ENCODE data around the gene ADARB1.

ADARB1 gene

GRCh38 chr21:45154511-45155508 is 80.4 kb downstream of the ADARB1 start:
- peak in 1 of 2 experiments; percentile 21 for DNase-seq

GRCh38 chr21:45155910-45156309 is 81.5 kb downstream of the ADARB1 start:
- no peak for DNase-seq

- no peak for DNase-seq
Observed at GRCh38 chr21:45156459-45156858, 82.1 kb downstream of the ADARB1 start.

- no peak for DNase-seq
Observed at GRCh38 chr21:45157932-45158331, 83.6 kb downstream of the ADARB1 start.

GRCh38 chr21:45158491-45159423 is 84.4 kb downstream of the ADARB1 start:
- DNase-seq, result no peak

- no peak for DNase-seq
Observed at GRCh38 chr21:45160198-45160597, 85.8 kb downstream of the ADARB1 start.

- DNase-seq, result no peak
Observed at GRCh38 chr21:45161038-45161945, 86.9 kb downstream of the ADARB1 start.

- DNase-seq, result no peak
Observed at GRCh38 chr21:45162115-45162514, 87.7 kb downstream of the ADARB1 start.

GRCh38 chr21:45162809-45163208 is 88.4 kb downstream of the ADARB1 start:
- no peak for DNase-seq

- no peak for DNase-seq
Observed at GRCh38 chr21:45163413-45164123, 89.2 kb downstream of the ADARB1 start.

- DNase-seq, result no peak
Observed at GRCh38 chr21:45164124-45164511, 89.7 kb downstream of the ADARB1 start.

GRCh38 chr21:45164838-45165237 is 90.5 kb downstream of the ADARB1 start:
- no peak for DNase-seq

GRCh38 chr21:45166931-45167330 is 92.6 kb downstream of the ADARB1 start:
- DNase-seq, result no peak

GRCh38 chr21:45167796-45168222 is 93.4 kb downstream of the ADARB1 start:
- no peak for DNase-seq

- DNase-seq, result no peak
Observed at GRCh38 chr21:45168522-45168921, 94.1 kb downstream of the ADARB1 start.

GRCh38 chr21:45169001-45169400 is 94.6 kb downstream of the ADARB1 start:
- DNase-seq, result no peak

GRCh38 chr21:45169682-45170081 is 95.3 kb downstream of the ADARB1 start:
- no peak for DNase-seq

GRCh38 chr21:45170987-45171386 is 96.6 kb downstream of the ADARB1 start:
- DNase-seq, result no peak

GRCh38 chr21:45172420-45172819 is 98.0 kb downstream of the ADARB1 start:
- DNase-seq, result no peak

GRCh38 chr21:45175326-45176095 is 101.1 kb downstream of the ADARB1 start:
- no peak for DNase-seq

- DNase-seq, result no peak
Observed at GRCh38 chr21:45176141-45176540, 101.8 kb downstream of the ADARB1 start.
